NCI-H524 treated with DMSO at 0.1 percent for 48 hours (cell line): Measurements from ENCODE around the gene CHTF8.

Source experiments
- DNase-seq: peaks from one replicate; lab custom pipeline; 2025; lab: John Stamatoyannopoulos, UW

CHTF8 gene

GRCh38 chr16:69112285-69113129, 19.9 kb downstream of the CHTF8 start:
- DNase-seq = no peak

- no peak for DNase-seq
Measured at GRCh38 chr16:69111876-69112230, 20.5 kb downstream of the CHTF8 start.

DNA sequence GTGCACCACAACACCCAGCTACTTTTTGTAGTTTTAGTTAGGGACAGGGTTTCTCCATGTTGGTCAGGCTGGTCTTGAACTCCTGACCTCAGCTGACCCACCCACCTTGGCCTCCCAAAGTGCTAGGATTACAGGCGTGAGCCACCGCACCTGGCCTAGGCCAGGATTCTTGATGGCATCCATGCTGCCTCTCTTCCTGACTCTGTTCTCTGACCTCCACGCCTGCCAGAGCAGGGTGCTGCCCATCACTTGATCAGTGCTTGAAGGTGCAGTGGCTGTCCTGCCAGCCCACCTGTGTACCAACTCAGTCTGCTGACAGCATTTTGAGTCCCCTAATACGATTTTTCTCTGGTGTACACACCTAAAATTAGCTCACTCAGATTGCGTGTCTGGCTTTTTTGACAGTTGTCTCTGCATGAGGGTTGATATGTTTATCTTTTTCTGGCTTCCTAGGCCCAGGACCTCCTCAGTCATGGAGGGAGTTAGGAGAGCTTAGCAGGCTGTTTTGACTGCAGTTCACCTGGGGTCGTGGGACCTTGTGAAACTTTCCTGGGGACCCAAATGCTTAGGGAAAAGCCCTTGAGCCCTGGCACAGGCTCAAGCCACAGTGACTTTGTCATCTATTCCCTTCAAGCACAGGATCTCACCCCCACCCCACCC, 21.0 kb downstream of the CHTF8 start:
- no peak for DNase-seq

GRCh38 chr16:69110406-69110805, 22.0 kb downstream of the CHTF8 start:
- no peak for DNase-seq

DNA sequence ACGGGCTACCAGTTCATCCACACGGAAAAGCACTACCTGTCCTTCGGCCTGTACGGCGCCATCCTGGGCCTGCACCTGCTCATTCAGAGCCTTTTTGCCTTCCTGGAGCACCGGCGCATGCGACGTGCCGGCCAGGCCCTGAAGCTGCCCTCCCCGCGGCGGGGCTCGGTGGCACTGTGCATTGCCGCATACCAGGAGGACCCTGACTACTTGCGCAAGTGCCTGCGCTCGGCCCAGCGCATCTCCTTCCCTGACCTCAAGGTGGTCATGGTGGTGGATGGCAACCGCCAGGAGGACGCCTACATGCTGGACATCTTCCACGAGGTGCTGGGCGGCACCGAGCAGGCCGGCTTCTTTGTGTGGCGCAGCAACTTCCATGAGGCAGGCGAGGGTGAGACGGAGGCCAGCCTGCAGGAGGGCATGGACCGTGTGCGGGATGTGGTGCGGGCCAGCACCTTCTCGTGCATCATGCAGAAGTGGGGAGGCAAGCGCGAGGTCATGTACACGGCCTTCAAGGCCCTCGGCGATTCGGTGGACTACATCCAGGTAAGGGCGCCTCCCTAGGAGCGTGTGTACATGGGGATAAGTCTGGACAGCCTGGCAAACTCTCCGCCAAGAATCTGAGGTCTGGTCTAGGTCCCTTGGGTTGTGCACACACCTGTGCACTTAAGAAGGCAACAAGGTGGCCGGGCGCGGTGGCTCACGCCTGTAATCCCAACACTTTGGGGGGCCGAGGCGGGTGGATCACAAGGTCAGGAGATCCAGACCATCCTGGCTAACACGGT, 22.7 kb downstream of the CHTF8 start:
- DNase-seq = no peak

DNA sequence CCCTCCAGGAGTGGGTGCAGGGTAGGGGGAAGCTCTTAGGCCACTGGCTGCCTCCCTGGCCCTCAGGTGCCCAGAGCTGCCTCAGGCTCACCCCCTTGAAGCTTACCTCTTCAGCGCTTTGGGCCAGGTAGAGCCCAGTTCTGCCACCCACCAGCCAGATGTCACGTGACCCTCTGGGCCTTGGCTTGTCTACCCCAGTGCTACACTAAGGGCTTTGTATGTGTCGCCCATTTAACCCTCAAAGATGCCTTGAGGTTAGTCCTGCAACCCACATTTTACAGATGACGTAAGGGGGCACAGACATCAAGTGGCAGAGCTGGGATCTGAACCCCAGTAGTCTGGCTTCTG, 23.5 kb downstream of the CHTF8 start:
- DNase-seq = no peak

DNA sequence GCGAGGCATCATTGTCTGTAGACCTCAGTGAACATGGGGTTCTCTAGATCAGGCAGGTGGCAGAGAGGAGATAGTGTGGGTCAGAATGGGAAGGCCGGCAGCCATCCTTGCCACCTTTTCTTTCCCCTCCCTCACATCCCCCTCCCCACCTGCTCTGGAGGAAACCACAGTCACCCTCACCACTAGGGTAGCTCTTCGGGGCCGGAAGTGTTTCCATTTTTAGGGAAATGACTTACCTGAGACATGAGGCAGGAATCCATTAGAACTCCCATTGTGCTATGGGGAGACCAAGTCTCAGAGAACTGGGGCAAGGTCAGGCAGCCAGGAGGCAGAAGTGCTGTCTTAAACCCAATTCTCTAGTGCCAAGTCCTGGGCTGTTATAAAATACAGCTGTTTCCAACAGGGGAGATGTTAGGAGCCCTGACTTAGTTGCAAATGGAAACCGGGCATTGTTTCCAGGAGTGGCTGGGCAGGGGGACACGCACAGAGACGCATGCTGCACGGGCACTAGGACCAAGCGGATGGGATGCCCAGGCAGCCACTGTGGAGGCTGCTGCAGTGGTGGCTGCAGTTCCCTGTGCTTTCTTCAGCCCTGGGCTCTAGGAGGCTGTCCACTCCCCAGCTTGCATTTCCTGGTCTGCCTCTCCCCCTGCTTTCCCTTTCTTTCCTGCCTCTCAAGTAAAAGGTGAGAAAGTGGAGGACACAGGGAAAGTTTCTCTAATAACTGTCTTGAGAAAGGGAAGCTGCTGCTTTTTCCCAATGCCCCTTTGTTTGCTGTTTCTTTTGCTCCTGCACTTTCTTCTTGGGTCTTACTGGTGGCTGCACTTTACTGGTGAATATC, 24.1 kb downstream of the CHTF8 start:
- no peak for DNase-seq

GRCh38 chr16:69107316-69107962, 24.9 kb downstream of the CHTF8 start:
- DNase-seq = no peak

GRCh38 chr16:69106491-69107315, 25.7 kb downstream of the CHTF8 start:
- no peak for DNase-seq

DNA sequence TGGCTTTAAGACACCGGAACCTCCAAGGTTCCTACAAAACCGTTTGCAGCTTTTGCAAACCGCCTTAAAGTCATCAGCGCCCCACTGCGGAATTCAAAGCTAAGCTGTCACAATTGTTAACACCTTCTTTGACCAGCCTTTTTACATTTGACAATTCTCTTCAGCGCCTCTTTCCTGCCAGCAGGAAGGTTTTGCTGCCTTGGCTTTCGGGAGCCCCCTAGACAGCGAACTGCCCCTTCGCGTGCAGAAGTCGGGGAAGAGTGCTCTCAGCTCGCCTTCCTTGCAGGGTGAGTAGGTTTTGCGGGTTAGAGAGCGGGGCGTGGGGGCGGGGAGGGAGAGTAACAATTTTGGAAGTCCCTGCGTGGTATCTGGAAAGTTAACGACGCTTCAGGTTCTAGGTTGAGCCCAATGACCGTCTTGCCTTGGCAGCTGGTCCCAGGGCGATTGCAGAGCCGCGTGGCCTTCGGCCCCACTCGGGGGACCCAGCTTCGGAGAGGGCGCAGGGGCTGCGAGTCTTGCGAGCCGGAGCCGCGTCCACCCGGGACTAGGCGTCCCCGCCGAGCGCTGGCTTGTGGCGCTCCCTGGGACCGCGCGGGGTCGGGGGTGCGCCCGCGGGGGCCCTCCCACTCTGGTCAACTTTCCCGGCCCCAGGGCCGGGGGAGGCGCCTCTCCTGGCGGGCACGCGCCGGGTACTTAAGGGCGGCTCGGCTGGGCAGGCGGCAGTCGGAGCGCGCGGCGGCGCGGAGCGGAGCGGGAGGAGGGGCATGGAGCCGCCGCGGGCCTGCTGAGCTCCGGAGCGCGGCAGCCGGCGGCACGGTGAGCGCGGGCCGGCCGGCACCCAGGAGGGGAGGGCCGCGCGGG, 26.7 kb downstream of the CHTF8 start, which contains the start of gene HAS3:
TSS of gene HAS3 (plus strand) at position 153 of the 861 bp plus-strand sequence. CDS start 3,743 bp downstream, outside the sequence.
- DNase-seq = peak; percentile 55

DNA sequence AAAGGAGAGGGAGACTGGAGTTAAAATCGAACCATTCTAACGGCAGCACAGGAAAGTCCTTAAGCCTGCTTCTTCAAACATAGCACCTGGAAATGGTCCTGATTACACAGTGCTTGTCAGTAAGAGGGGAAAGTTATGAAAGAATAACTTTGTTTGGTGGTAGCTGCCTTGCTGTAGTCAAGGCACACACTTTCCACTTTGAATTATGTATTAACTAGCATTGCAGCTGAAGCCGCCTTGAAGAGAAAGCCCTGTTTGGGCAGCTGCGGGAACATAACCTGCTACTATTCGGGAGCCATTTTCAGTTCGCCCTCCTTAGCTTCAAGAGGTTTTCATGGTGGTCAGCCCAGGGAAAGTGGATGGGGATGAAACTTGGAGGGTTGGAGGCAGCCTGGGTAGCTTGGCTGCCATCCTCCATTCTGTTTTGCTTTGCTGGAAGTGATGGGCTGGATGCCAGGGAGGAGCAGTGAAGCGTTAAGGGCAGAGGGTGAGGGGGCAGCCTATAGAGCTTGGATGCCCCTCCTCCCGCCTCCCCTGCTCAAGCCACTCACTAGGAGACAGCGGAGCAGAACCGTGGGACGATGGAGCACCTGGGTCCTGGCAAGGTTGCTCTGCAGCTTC, 32.2 kb downstream of the CHTF8 start:
- peak; percentile 45 for DNase-seq

GRCh38 chr16:69095193-69095592, 37.2 kb downstream of the CHTF8 start:
- DNase-seq = no peak

- no peak for DNase-seq
Measured at GRCh38 chr16:69094501-69094900, 37.9 kb downstream of the CHTF8 start.

DNA sequence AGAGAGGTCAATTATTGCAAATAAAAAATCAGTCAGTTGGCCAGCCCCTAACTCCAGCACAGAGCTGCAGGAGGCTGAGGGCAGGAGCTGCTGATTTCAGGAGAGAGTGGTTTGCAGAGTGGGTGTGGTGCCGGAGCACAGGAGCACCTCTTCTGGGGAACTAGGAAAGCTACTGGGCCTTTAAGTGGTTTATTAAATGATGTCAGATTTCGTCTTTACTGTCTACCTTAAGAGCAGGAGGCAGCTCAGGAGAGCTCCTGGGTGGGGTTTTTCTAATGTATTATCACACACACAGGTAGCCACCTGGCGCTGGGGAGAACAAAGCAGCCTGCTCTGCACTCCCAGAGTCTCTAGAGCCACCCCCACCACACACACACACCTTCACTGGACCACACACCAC, 38.4 kb downstream of the CHTF8 start:
- DNase-seq = no peak

DNA sequence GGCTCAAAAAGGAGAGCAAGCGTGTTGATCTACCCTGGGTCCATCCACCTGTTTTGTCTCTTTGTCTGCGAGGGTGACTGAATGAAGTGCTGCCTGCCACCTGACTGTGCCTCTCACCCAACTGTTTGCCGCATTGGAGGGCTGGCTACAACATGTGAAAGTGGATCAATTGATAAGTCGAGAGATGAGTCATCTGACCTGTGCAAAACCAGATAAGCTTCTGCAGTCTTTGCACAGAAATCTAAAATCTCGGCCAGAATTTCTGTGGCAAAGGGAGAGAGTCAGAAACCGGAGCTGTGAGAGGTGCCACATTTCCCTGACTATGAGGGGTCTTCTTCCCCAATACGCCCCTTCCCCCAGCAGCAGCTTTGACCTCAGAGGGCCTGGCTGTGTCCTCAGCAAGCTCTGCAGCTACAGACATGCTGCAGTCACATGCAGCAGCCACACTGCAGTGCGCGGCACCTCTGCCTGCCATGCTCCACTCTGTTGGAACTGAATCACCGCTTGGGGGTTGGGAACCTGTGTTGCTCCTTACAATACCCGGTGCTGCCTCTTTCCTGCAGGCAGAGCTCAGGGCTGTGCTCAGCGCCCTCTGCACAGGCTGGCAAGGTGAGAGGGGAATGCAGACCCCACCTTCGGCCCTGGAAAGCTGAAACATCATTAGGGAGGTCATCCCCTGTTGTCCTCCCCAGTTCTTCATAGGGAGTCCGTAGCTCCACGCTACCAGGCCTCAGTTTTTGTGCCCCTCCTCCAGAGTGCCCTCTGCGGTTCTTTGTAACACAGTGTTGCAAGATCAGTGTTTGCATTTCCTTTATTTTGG, 43.1 kb downstream of the CHTF8 start:
- no peak for DNase-seq

DNA sequence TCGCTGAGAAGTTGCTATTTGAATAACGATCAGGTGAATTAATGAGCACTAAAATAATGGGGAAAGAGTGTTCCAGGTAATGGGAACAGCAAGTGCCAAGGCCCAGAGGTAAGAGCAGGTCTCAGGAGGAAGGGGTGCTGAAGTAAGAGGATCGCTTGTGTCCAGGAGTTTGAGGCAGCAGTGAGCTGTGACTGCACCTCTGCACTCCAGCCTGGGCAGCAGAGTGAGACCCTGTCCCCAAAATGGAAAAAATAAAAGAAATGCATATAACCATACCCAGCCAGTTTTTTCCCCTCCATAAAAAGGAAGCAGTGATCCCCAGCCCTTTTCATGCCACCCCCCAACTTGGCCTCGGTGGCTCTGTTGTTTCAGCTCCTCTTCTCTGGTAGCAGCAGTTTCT, 43.7 kb downstream of the CHTF8 start:
- DNase-seq = no peak

DNA sequence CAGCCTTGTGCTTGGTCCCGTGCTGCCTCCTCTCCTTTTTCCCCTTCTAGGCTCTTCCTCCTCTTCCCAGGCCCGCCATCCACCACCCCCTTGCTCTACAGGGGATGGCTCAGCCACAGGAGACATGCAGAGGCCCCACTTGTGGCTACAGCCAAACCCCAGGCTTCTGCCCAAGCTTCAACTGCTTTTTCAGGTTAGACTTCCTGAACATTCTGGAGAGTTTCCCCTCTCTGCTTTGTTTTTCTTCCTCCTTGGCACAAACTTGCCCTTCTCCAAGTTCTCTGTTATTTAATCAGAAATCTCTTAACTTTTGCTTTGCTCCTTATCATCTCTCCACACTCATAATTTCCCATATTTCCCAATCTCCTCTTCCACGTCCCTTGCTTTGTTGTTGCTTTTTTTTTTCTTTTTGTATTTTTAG, 45.2 kb downstream of the CHTF8 start:
- no peak for DNase-seq

DNA sequence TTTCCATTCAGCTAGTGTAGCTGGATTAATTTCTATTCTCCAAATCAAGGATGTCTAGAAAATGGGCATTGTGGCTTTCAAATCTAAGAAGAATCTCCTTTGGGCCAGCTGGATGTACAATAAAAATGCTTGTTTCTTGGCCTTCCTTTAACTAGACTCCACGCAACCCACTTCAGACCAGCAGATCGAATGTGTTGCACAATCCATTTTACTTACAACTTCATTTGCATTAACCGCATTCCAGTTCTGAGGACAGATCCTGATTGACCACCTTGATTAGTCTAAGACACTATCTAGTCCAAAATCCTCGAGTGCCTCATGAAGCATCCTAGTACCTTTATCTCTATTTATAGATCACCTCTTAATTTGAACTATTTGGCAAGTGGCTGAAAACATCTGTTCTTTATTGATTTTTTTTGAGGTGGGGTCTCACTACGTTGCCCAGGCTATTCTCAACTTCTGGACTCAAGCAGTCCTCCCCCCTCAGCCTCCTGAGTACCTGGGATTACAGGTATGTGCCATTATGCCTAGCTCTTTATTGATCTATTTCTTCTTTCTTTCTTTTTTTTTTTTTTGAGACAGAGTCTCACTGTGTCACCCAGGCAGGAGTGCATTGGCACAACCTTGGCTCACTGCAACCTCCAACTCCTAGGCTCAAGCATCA, 47.2 kb downstream of the CHTF8 start:
- no peak for DNase-seq
